ENCODE results near the gene KREMEN1. TPM values are rescaled to one million over a fixed set of nuclear protein-coding genes. Genes with fewer than 3 reads are reported as not detected.

KREMEN1 gene
- total and polyA plus RNA-seq, 9 of the 15 experiments (the other 6 are each of a cell fraction or from before 2014, with no cell fraction given), result 0.69 to 11.5 (median 4.3) TPM

- peak; percentile 24 to 76; a peak in 3 of 4 replicates for TF ChIP-seq TBL1XR1 (IDR thresholded peaks at IDR 0.05; ENCODE audit: low read length in 2 of 2)
- TF ChIP-seq CBX1 (IDR thresholded peaks at IDR 0.05; ENCODE audit: low read depth), result peak; percentile 84; the same call in 1 of the 2 replicates
- peak; percentile 45; the same call in 1 of the 2 replicates for TF ChIP-seq SP1 (CRISPR knock-in tag; IDR thresholded peaks at IDR 0.05)
- TF ChIP-seq ZNF395 (CRISPR knock-in tag; IDR thresholded peaks at IDR 0.05), result peak; percentile 86
- TF ChIP-seq STAT5B (CRISPR knock-in tag; IDR thresholded peaks at IDR 0.05), result no peak
- peak; percentile 60; the same call in 1 of the 2 replicates for TF ChIP-seq ZNF79 (CRISPR knock-in tag; IDR thresholded peaks at IDR 0.05; ENCODE audit: low read depth)
- peak; percentile 6; the same call in 1 of the 2 replicates for TF ChIP-seq MECOM (CRISPR knock-in tag; IDR thresholded peaks at IDR 0.05)
- peak; percentile 73; the same call in 1 of the 2 replicates for TF ChIP-seq ELF4 (CRISPR knock-in tag; IDR thresholded peaks at IDR 0.05)
- TF ChIP-seq GATAD2B (IDR thresholded peaks at IDR 0.05; ENCODE audit: borderline replicate concordance), result peak; percentile 58; the same call in 1 of the 2 replicates
- peak; percentile 83 for TF ChIP-seq NFIC (IDR thresholded peaks at IDR 0.05)
- 0 out of 2 replicates have a peak, but pooled peaks have one; percentile 51 for TF ChIP-seq AFF4 (CRISPR knock-in tag; IDR thresholded peaks at IDR 0.05)
- TF ChIP-seq SMAD3 (CRISPR knock-in tag; conservative IDR thresholded peaks at IDR 0.05), result peak; percentile 50; the same call in 1 of the 2 replicates
- no peak for TF ChIP-seq SUPT5H (IDR thresholded peaks at IDR 0.05)
- no peak for TF ChIP-seq XRCC5 (IDR thresholded peaks at IDR 0.05; ENCODE audit: low read depth, low read length)
- TF ChIP-seq CBFA2T3 (IDR thresholded peaks at IDR 0.05), result peak; percentile 96
- peak; percentile 4; the same call in 1 of the 2 replicates for TF ChIP-seq HCFC1 (IDR thresholded peaks at IDR 0.05; ENCODE audit: low read depth, low read length)
- peak in 1 of 2 experiments; percentile 42 for TF ChIP-seq NCOA2 (IDR thresholded peaks at IDR 0.05; ENCODE audit: partially characterized antibody in 2 of 2)
- TF ChIP-seq NR2C2 (CRISPR knock-in tag; IDR thresholded peaks at IDR 0.05), result no peak
- peak; percentile 41; the same call in 1 of the 2 replicates for TF ChIP-seq NR2C2 (tag; IDR thresholded peaks at IDR 0.05)
- peak; percentile 43 to 70; a peak in 3 of 4 replicates for TF ChIP-seq MLLT1 (IDR thresholded peaks at IDR 0.05)
- TF ChIP-seq YY1 (IDR thresholded peaks at IDR 0.05; ENCODE audit: borderline replicate concordance in 1 of 3, control insufficient read depth in 1 of 3, extremely low read depth in 1 of 3, insufficient read depth in 3 of 3, insufficient read length in 1 of 3, insufficient replicate concordance in 2 of 3, low read depth in 1 of 3, low read length in 2 of 3), result peak in 1 of 3 experiments; percentile 69
Measured at GRCh38 chr22:29195118-29195963, 122.5 kb downstream of the KREMEN1 start (continued).
